Measurements from ENCODE around the gene ESRRA. TPM values are rescaled to one million over a fixed set of nuclear protein-coding genes. Genes with fewer than 3 reads are reported as not detected.

The ESRRA gene
- total and polyA plus RNA-seq, 2 of the 8 experiments (the other 6 are each of a cell fraction or from before 2014, with no cell fraction given), result 18.2 to 37.0 TPM

GRCh38 chr11:64349404-64349803 is 44.1 kb downstream of the ESRRA start:
- Histone ChIP-seq H3K4ac (replicated peaks; ENCODE audit: insufficient read length, low read depth, low read length) (no peak overlapping the region), H2BK5ac (ENCODE audit: low read depth, low read length) (no peak overlapping the region), H4K8ac (ENCODE audit: extremely low read depth, insufficient read depth, low read length) (no peak overlapping the region), H2AK5ac (ENCODE audit: low read depth, low read length) (no peak overlapping the region), H4K20me1 (replicated peaks in 1 of 2; ENCODE audit: control insufficient read depth in 1 of 2, insufficient read depth in 2 of 2, low read length in 2 of 2) (peaks cover 0 to 2% of the 10 kb centered on the region in 2 experiments), H2BK12ac (ENCODE audit: low read depth, low read length) (no peak overlapping the region), H3K79me2 (ENCODE audit: control insufficient read depth in 1 of 2, insufficient read depth in 2 of 2, low read length in 2 of 2) (no peaks in the 10 kb centered on the region), H3K56ac (replicated peaks; ENCODE audit: insufficient read length, low read depth, low read length) (no peak overlapping the region), H3K36me3 (ENCODE audit: control insufficient read depth in 2 of 4, insufficient read depth in 4 of 4, low read length in 3 of 4) (no peaks in the 10 kb centered on the region), H2BK20ac (ENCODE audit: low read length) (no peak overlapping the region), H3K14ac (ENCODE audit: insufficient read length) (no peak overlapping the region), H2BK120ac (replicated peaks; ENCODE audit: low read depth, low read length) (no peak overlapping the region), H3K27ac (ENCODE audit: low read depth, low read length) (no peak overlapping the region), H2AFZ (ENCODE audit: low read length) (no peak overlapping the region), H4K5ac (ENCODE audit: insufficient read length, low read depth, low read length) (no peak overlapping the region), H3K4me1 (replicated peaks in 1 of 4; ENCODE audit: control insufficient read depth in 3 of 4, insufficient read depth in 4 of 4, low read length in 3 of 4) (peaks cover 0 to 9% (median 3%) of the 10 kb centered on the region in 4 experiments; a peak in 3 of 7 replicates), H3K9ac (replicated peaks in 1 of 4; ENCODE audit: extremely low read depth in 1 of 4, low read depth in 3 of 4, low read length in 3 of 4) (no peak overlapping the region), H3K23ac (ENCODE audit: insufficient read length) (no peak overlapping the region), H3K4me2 (ENCODE audit: insufficient read depth in 1 of 2, low read depth in 2 of 2, low read length in 2 of 2) (no peak overlapping the region), H4K91ac (replicated peaks; ENCODE audit: insufficient read length, low read length) (no peak overlapping the region), H3K79me1 (ENCODE audit: low read depth, low read length) (no peaks in the 10 kb centered on the region), H3K23me2 (ENCODE audit: low read depth, low read length) (no peaks in the 10 kb centered on the region), H2BK15ac (ENCODE audit: low read length) (no peak overlapping the region), H3K9me3 (ENCODE audit: insufficient read depth in 2 of 2, low read depth in 1 of 2, low read length in 1 of 2) (no peaks in the 10 kb centered on the region), H3K27me3 (replicated peaks in 1 of 4; ENCODE audit: control insufficient read depth in 3 of 4, extremely low read depth in 1 of 4, insufficient read depth in 3 of 4, low read length in 3 of 4) (no peaks in the 10 kb centered on the region), H3K18ac (ENCODE audit: extremely low read depth, low read length) (no peak overlapping the region), H3K4me3 (ENCODE audit: extremely low read depth in 1 of 4, insufficient read depth in 2 of 4, low read depth in 3 of 4, low read length in 4 of 4) (no peak overlapping the region)
- ChIA-PET POLR2A (ENCODE audit: partially characterized antibody) (interaction anchor here (0.7 to 3.3 kb wide), 6 partner anchors 8 to 118 kb away, joined by 3 to 9 read pairs (median 5); partner anchors contain the start of genes PRDX5, RPS6KA4 and TRMT112), CTCF (ENCODE audit: partially characterized antibody) (interaction anchor here (0.6 to 37.6 kb wide), 13 partner anchors 8 to 400 kb away, joined by 3 to 614 read pairs (median 5); partner anchors contain the start of genes CATSPERZ, CCDC88B, ESRRA and PRDX5)
- WGBS, 2 experiments (ENCODE audit: extremely low coverage in 1 of 2, insufficient coverage in 1 of 2, insufficient read length in 1 of 2, insufficient replicate concordance in 2 of 2, low coverage in 1 of 2, low lambda C conversion rate in 2 of 2, missing lambda C conversion rate in 1 of 2), result 80% methylated on average over 3 of the region's 11 CpGs; no CpG with 5 or more reads in 1 of the 2 experiments
- DNase-seq (ENCODE audit: low read depth in 1 of 2, low spot score in 2 of 2) (no peak), FAIRE-seq (no peak)
- TF ChIP-seq FOSL1 (IDR thresholded peaks at IDR 0.05; ENCODE audit: insufficient read depth, low read depth, low read length) (no peak), KDM5A (IDR thresholded peaks at IDR 0.05; ENCODE audit: low read length) (no peak), BRCA1 (IDR thresholded peaks at IDR 0.05; ENCODE audit: low read depth, low read length) (no peak), JUN (IDR thresholded peaks at IDR 0.05; ENCODE audit: low read depth, low read length) (no peak), RAD21 (IDR thresholded peaks at IDR 0.05 in 1 of 2, conservative IDR thresholded peaks at IDR 0.05 in 1 of 2; ENCODE audit: low read depth in 2 of 2, low read length in 2 of 2) (no peak), SAP30 (IDR thresholded peaks at IDR 0.05; ENCODE audit: insufficient read depth, insufficient replicate concordance, low read length) (no peak), SIRT6 (IDR thresholded peaks at IDR 0.05; ENCODE audit: low read length) (no peak), RBBP5 (IDR thresholded peaks at IDR 0.05; ENCODE audit: borderline replicate concordance, low read depth, low read length) (no peak), KDM1A (IDR thresholded peaks at IDR 0.05; ENCODE audit: borderline replicate concordance, low read length) (no peak), BCL11A (IDR thresholded peaks at IDR 0.05; ENCODE audit: low read depth in 2 of 2, low read length in 2 of 2) (no peak), ZNF274 (IDR thresholded peaks at IDR 0.05; ENCODE audit: borderline replicate concordance, extremely low read depth, low read length) (no peak), SP4 (IDR thresholded peaks at IDR 0.05; ENCODE audit: low read length) (no peak), SP2 (IDR thresholded peaks at IDR 0.05; ENCODE audit: low read length) (no peak), HDAC2 (IDR thresholded peaks at IDR 0.05; ENCODE audit: borderline replicate concordance in 1 of 2, low read depth in 2 of 2, low read length in 2 of 2) (no peak)
